CD4-positive, alpha-beta T cell (primary cell): Measurements from ENCODE around the gene RPL18. TPM values are rescaled to one million over a fixed set of nuclear protein-coding genes. Genes with fewer than 3 reads are reported as not detected.
A peak's percentile ranks its signal among the peaks of the same experiment; 100 is the strongest.

Source experiments
- ATAC-seq: fragments of 200-7000 bp; cut with Tn5 transposase; one replicate; pipeline ENCODE4 v1.10.0; 2022; ENCODE audit warnings: mild to moderate bottlenecking; ENCODE audit not compliant: poor library complexity
- CTCF ChIA-PET: fragments of 350-600 bp; sonication (Branson Sonifier 250); formaldehyde crosslinking; loops from one replicate; lab custom pipeline; 2021; ENCODE audit warnings: antibody characterized with exemption, inconsistent platforms; lab: Charles Lee
- POLR2A ChIA-PET: fragments of 350-600 bp; sonication (Branson Sonifier 250); formaldehyde crosslinking; loops from one replicate; lab custom pipeline; 2021; ENCODE audit warnings: antibody characterized with exemption, inconsistent platforms; lab: Charles Lee
- DNase-seq, 14 experiments: peaks; one replicate each; pipeline ENCODE4 v3.0.0-alpha.2; 2013 to 2020; ENCODE audit warnings: mixed read lengths in 2 of 14
- H3K27ac ChIP-seq, 2 donors: one replicate each; pipeline versions ENCODE4 v1.5.1 to v1.7.0; 2013; ENCODE audit warnings: low read length in 2 of 2, low read depth in 1 of 2, mild to moderate bottlenecking in 1 of 2
- H3K27me3 ChIP-seq, 2 experiments: 1 replicate in 1 of 2; 2 replicates in 1 of 2; pipeline versions ENCODE4 v1.6.1 to v1.7.0; 2013; ENCODE audit warnings: low read length in 2 of 2, control low read depth in 1 of 2, mild to moderate bottlenecking in 1 of 2, moderate library complexity in 1 of 2; ENCODE audit not compliant: insufficient read depth in 2 of 2, control insufficient read depth in 1 of 2
- H3K36me3 ChIP-seq: one replicate; pipeline ENCODE4 v1.6.1; 2013; ENCODE audit warnings: low read length, control low read depth; ENCODE audit not compliant: insufficient read depth
- H3K4me1 ChIP-seq: one replicate; pipeline ENCODE4 v1.6.1; 2013; ENCODE audit warnings: low read length, control low read depth; ENCODE audit not compliant: insufficient read depth
- H3K4me3 ChIP-seq: one replicate; pipeline ENCODE4 v1.5.1; 2013; ENCODE audit warnings: mild to moderate bottlenecking, low read length, moderate library complexity
- H3K9me3 ChIP-seq, 2 experiments: 1 replicate in 1 of 2; 2 replicates in 1 of 2; pipeline versions ENCODE4 v1.6.1 to v1.7.0; 2013; ENCODE audit warnings: low read length in 2 of 2, mild to moderate bottlenecking in 2 of 2, control low read depth in 1 of 2, moderate library complexity in 1 of 2; ENCODE audit not compliant: control insufficient read depth in 1 of 2, insufficient read depth in 1 of 2
- H3K27ac Mint-ChIP-seq: one replicate; pipeline ENCODE4 v1.8.0; 2020; ENCODE audit warnings: mixed read lengths
- H3K27me3 Mint-ChIP-seq: one replicate; pipeline ENCODE4 v1.8.0; 2021; ENCODE audit warnings: mixed read lengths
- H3K36me3 Mint-ChIP-seq: one replicate; pipeline ENCODE4 v1.8.0; 2021; ENCODE audit warnings: low read depth, mixed read lengths
- H3K4me1 Mint-ChIP-seq: one replicate; pipeline ENCODE4 v1.8.0; 2021; ENCODE audit warnings: low read depth, mixed read lengths
- H3K4me3 Mint-ChIP-seq: one replicate; pipeline ENCODE4 v1.8.0; 2020; ENCODE audit warnings: mild to moderate bottlenecking, mixed read lengths
- H3K9me3 Mint-ChIP-seq: one replicate; pipeline ENCODE4 v1.8.0; 2020; ENCODE audit warnings: mixed read lengths
- intact Hi-C, 2 experiments: fragments of 100-400 bp; cut with DNase I in 1 of 2; cut with micrococcal nuclease in 1 of 2; formaldehyde crosslinking; loops; one replicate each; pipeline versions ENCODE4 v1.15.1 to v1.9.0; 2023 to 2025; cut with DNase I, micrococcal nuclease
- total RNA-seq, 174 experiments: library from RNA in 2 of 174; stranded (reverse) in 2 of 174; gene quantifications; one replicate each; pipeline ENCODE4 v1.2.3 and lab custom pipeline; 2021 to 2026
- TF ChIP-seq, protein P1 (sequence below): fragments of 200-600 bp; IDR thresholded peaks from one replicate; pipeline ENCODE4 v1.8.0; 2022; ENCODE audit warnings: antibody characterized with exemption, mild to moderate bottlenecking

Gene RPL18
- total RNA-seq, 2 experiments from 2014 or later = 2,820 to 2,913 TPM

DNA sequence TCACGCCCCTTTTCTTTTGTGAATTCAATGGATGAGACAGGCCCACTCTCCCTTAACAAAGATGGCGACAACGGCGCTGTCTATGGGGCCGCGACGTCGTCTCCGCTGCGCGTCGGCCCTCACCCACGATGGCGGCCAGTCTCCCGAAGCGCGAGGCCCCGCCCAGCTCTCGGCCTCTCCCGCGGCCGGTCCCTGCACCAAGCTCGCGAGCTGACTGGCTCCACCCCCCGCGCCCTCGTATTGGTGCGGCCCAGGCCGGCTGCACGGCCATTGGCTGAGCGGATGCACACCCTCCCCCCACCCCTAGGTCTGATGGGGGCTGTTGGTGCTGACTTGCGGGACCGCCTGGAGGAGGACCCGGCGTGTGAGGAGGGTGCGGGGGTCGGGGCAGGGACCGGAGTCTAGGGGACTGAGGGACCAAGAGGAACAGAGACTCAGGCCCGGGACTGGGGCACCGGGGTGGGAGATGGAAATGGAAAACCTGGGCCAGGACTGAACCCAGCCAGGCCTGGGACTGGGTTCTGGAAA is 5.2 kb upstream of the RPL18 start:
- Mint-ChIP-seq H3K27ac (peak overlapping the region; percentile 77), H3K27me3 (no peaks in the 10 kb centered on the region), H3K4me3 (peak overlapping the region; percentile 86), H3K36me3 (peaks cover 36% of the 10 kb centered on the region), H3K4me1 (peaks cover 40% of the 10 kb centered on the region), H3K9me3 (no peaks in the 10 kb centered on the region)
- H3K4me3 ChIP-seq = peak overlapping the region; percentile 48
- peak; percentile 77 for ATAC-seq
- H3K36me3 ChIP-seq = peaks cover 7% of the 10 kb centered on the region
- H3K27me3 ChIP-seq = no peaks in the 10 kb centered on the region
- peak; percentile 88 to 98 (median 95) for DNase-seq
- ChIA-PET POLR2A (interaction anchor here (0.8 to 3.6 kb wide), 6 partner anchors 10 to 303 kb away, joined by 3 to 38 read pairs (median 6); partner anchors contain the start of gene DBP), CTCF (interaction anchor here (0.8 to 1.3 kb wide), 3 partner anchors 15 to 369 kb away, joined by 3 to 4 read pairs (median 3); partner anchors contain the start of gene RUVBL2)
- peaks cover 45% of the 10 kb centered on the region for H3K4me1 ChIP-seq
- peak overlapping the region; percentile 57 to 58 for H3K27ac ChIP-seq
- no peaks in the 10 kb centered on the region for H3K9me3 ChIP-seq
- intact Hi-C loops = loop anchor here in 1 of 2 experiments (1.0 to 10.0 kb wide), 2 partner anchors 10 to 371 kb away; partner anchors contain the start of genes GYS1 and RUVBL2
- TF ChIP-seq, protein P1, sequence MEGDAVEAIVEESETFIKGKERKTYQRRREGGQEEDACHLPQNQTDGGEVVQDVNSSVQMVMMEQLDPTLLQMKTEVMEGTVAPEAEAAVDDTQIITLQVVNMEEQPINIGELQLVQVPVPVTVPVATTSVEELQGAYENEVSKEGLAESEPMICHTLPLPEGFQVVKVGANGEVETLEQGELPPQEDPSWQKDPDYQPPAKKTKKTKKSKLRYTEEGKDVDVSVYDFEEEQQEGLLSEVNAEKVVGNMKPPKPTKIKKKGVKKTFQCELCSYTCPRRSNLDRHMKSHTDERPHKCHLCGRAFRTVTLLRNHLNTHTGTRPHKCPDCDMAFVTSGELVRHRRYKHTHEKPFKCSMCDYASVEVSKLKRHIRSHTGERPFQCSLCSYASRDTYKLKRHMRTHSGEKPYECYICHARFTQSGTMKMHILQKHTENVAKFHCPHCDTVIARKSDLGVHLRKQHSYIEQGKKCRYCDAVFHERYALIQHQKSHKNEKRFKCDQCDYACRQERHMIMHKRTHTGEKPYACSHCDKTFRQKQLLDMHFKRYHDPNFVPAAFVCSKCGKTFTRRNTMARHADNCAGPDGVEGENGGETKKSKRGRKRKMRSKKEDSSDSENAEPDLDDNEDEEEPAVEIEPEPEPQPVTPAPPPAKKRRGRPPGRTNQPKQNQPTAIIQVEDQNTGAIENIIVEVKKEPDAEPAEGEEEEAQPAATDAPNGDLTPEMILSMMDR = no peak

DNA sequence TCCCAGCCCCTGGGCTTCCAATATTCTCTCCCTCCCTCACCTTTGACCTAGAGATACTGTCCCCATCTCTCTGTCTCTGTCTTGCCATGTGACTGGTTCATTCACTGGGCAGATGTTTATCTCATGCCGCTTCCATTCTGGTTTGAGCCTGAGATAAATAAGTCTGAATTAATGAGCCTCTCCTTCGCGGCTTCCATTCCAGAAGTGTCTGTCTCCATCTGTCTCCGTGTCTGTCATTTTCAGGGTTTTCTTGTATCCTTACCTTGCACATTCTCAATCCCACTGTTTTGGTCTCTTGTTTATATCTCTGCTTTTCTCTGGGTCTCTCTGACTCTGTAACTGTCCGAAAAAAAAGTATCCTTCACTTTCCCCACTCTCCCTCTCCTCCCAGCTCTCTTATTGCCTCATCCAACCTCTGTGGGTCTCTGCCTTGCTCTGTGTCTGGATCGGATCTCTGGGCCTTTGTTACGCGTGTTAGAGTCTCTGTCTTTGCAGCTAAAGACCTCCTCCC is 4.6 kb upstream of the RPL18 start:
- ATAC-seq (no peak), DNase-seq (no peak)
- intact Hi-C loops = loop anchor here in 1 of 2 experiments (1.0 to 10.0 kb wide), 2 partner anchors 11 to 371 kb away; partner anchors contain the start of genes GYS1 and RUVBL2

More for the DNA sequence above, 4.6 kb upstream of the RPL18 start:
- Histone ChIP-seq H3K36me3 (peaks cover 7% of the 10 kb centered on the region), H3K4me1 (peaks cover 47% of the 10 kb centered on the region), H3K27me3 (no peaks in the 10 kb centered on the region), H3K4me3 (peak overlapping the region; percentile 48), H3K27ac (peak overlapping the region; percentile 47 to 58), H3K9me3 (no peaks in the 10 kb centered on the region)
- CTCF ChIA-PET = interaction anchor here (0.8 to 1.3 kb wide), 3 partner anchors 15 to 370 kb away, joined by 3 to 4 read pairs (median 3); partner anchors contain the start of gene RUVBL2
- POLR2A ChIA-PET = interaction anchor here (0.8 to 3.6 kb wide), 6 partner anchors 10 to 303 kb away, joined by 3 to 38 read pairs (median 6); partner anchors contain the start of gene DBP
- Mint-ChIP-seq H3K4me1 (peaks cover 45% of the 10 kb centered on the region), H3K9me3 (no peaks in the 10 kb centered on the region), H3K4me3 (peak overlapping the region; percentile 86), H3K27ac (peak overlapping the region; percentile 77), H3K27me3 (no peaks in the 10 kb centered on the region), H3K36me3 (peaks cover 38% of the 10 kb centered on the region)
- TF ChIP-seq, protein P1 = no peak
